Thyroid gland (tissue), 4 donors: Measurements from ENCODE around the gene LTBP3.
A peak's percentile ranks its signal among the peaks of the same experiment; 100 is the strongest.
"Not testable (repeated sequence)": the region's sequence is repeated elsewhere in the genome, so short reads cannot be mapped to it uniquely, and the experiment has no call there.

Experiments
- POLR2A ChIP-seq, 2 donors: fragments of 450-650 bp; IDR thresholded peaks; one replicate each; pipeline ENCODE4 v1.6.1; 2017; ENCODE audit warnings: antibody characterized with exemption in 2 of 2, mild to moderate bottlenecking in 2 of 2, moderate library complexity in 1 of 2
- TF ChIP-seq, protein P1 (sequence below), 6 experiments: fragments of 200-600 bp in 3 of 6; fragments of 450-650 bp in 3 of 6; sonication (generic) in 3 of 6; IDR thresholded peaks; one replicate each; pipeline ENCODE4 v1.5.1; 2016 to 2019; ENCODE audit warnings: antibody characterized with exemption in 6 of 6, mild to moderate bottlenecking in 2 of 6, inconsistent platforms in 1 of 6, moderate library complexity in 1 of 6

DNA sequence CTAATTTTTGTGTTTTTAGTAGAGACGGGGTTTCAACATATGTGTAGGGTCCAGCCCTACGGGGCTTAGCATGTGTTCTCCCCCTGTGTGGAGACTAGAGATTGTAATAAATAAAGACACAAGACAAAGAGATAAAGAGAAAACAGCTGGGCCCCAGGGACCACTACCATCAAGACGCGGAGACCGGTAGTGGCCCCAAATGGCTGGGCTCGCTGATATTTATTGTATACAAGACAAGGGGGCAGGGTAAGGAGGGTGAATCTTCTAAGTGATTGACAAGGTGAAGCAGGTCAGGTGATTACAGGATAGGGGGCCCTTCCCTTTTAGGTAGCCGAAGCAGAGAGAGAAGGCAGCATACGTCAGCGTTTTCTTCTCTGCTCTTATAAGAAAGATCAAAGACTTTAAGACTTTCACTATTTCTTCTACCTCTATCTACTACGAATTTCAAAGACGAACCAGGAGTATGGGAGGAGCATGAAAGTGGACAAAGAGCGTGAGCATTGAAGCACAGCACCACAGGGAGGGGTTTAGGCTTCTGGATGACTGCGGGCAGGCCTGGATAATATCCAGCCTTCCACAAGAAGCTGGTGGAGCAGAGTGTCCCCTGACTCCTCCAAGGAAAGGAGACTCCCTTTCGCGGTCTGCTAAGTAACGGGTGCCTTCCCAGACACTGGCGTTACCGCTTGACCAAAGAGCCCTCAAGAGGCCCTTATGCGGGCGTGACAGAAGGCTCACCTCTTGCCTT is 36.2 kb downstream of the LTBP3 start:
- TF ChIP-seq, protein P1, sequence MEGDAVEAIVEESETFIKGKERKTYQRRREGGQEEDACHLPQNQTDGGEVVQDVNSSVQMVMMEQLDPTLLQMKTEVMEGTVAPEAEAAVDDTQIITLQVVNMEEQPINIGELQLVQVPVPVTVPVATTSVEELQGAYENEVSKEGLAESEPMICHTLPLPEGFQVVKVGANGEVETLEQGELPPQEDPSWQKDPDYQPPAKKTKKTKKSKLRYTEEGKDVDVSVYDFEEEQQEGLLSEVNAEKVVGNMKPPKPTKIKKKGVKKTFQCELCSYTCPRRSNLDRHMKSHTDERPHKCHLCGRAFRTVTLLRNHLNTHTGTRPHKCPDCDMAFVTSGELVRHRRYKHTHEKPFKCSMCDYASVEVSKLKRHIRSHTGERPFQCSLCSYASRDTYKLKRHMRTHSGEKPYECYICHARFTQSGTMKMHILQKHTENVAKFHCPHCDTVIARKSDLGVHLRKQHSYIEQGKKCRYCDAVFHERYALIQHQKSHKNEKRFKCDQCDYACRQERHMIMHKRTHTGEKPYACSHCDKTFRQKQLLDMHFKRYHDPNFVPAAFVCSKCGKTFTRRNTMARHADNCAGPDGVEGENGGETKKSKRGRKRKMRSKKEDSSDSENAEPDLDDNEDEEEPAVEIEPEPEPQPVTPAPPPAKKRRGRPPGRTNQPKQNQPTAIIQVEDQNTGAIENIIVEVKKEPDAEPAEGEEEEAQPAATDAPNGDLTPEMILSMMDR (IDR thresholded peaks at IDR 0.05) = not testable (repeated sequence)
- TF ChIP-seq POLR2A (IDR thresholded peaks at IDR 0.05) = peak in 1 of 2 donors; percentile 38
